H1 (cell line): ENCODE results near the gene TLNRD1. TPM values are rescaled to one million over a fixed set of nuclear protein-coding genes. Genes with fewer than 3 reads are reported as not detected.

Experiments
- CTCF ChIA-PET: fragments of 300-600 bp; sonication (Branson Sonifier 250); formaldehyde crosslinking; loops from one replicate; lab custom pipeline; 2021; ENCODE audit not compliant: partially characterized antibody; lab: Charles Lee
- POLR2A ChIA-PET: fragments of 300-600 bp; sonication (Branson Sonifier 250); formaldehyde crosslinking; loops from one replicate; lab custom pipeline; 2021; ENCODE audit warnings: inconsistent platforms; ENCODE audit not compliant: partially characterized antibody; lab: Charles Lee
- DNase-seq, 2 experiments: peaks; one replicate each; pipeline versions ENCODE4 v3.0.0 to v3.0.0-alpha.2; 2010 to 2022; ENCODE audit warnings: low spot score in 2 of 2, low read depth in 1 of 2, mixed read lengths in 1 of 2
- FAIRE-seq: peaks from 2 replicates; lab custom pipeline; 2011; peaks lifted over from hg19 to GRCh38; lab: Jason Lieb, UNC
- H2AFZ ChIP-seq: 2 replicates; pipeline ENCODE4 v1.8.1; 2012; ENCODE audit warnings: low read length, inconsistent platforms
- H2AK5ac ChIP-seq: 2 replicates; pipeline ENCODE4 v1.6.1; 2013; ENCODE audit warnings: low read depth, low read length
- H2BK120ac ChIP-seq: replicated peaks from 2 replicates; pipeline ENCODE3; 2013; ENCODE audit warnings: low read depth, low read length, inconsistent platforms
- H2BK12ac ChIP-seq: 2 replicates; pipeline ENCODE4 v1.6.1; 2013; ENCODE audit warnings: low read depth, low read length
- H2BK15ac ChIP-seq: 2 replicates; pipeline ENCODE4 v1.6.1; 2013; ENCODE audit warnings: low read length
- H2BK20ac ChIP-seq: 2 replicates; pipeline ENCODE4 v1.6.1; 2013; ENCODE audit warnings: low read length
- H2BK5ac ChIP-seq: 2 replicates; pipeline ENCODE4 v1.6.1; 2013; ENCODE audit warnings: low read depth, low read length
- H3K14ac ChIP-seq: 2 replicates; pipeline ENCODE4 v1.6.1; 2013; ENCODE audit warnings: inconsistent platforms; ENCODE audit not compliant: insufficient read length
- H3K18ac ChIP-seq: 2 replicates; pipeline ENCODE4 v1.6.1; 2013; ENCODE audit warnings: low read length; ENCODE audit errors: extremely low read depth
- H3K23ac ChIP-seq: 2 replicates; pipeline ENCODE4 v1.6.1; 2013; ENCODE audit warnings: inconsistent platforms; ENCODE audit not compliant: insufficient read length
- H3K23me2 ChIP-seq: 2 replicates; pipeline ENCODE4 v1.6.1; 2013; ENCODE audit warnings: low read depth, low read length
- H3K27ac ChIP-seq: 2 replicates; pipeline ENCODE4 v1.6.1; 2011; ENCODE audit warnings: low read depth, low read length, inconsistent platforms
- H3K27me3 ChIP-seq, 4 experiments: replicated peaks in 1 of 4; 1 replicate in 1 of 4; 2 replicates in 3 of 4; pipeline versions ENCODE4 v1.6.1 to v1.8.1; 2011 to 2013; ENCODE audit warnings: low read length in 3 of 4, mild to moderate bottlenecking in 3 of 4, inconsistent platforms in 2 of 4, mixed read lengths in 2 of 4, moderate library complexity in 1 of 4; ENCODE audit not compliant: control insufficient read depth in 3 of 4, insufficient read depth in 3 of 4; ENCODE audit errors: extremely low read depth in 1 of 4
- H3K36me3 ChIP-seq, 4 experiments: 2 replicates each; pipeline versions ENCODE4 v1.6.1 to v1.8.1; 2011 to 2013; ENCODE audit warnings: mild to moderate bottlenecking in 4 of 4, low read length in 3 of 4, moderate library complexity in 2 of 4, control low read depth in 1 of 4, inconsistent platforms in 1 of 4; ENCODE audit not compliant: insufficient read depth in 4 of 4, control insufficient read depth in 2 of 4
- H3K4ac ChIP-seq: replicated peaks from 2 replicates; pipeline ENCODE3; 2013; ENCODE audit warnings: low read length, low read depth, mixed read lengths, inconsistent platforms; ENCODE audit not compliant: insufficient read length
- H3K4me1 ChIP-seq, 4 experiments: replicated peaks in 1 of 4; 1 replicate in 1 of 4; 2 replicates in 3 of 4; pipeline versions ENCODE4 v1.6.1 to v1.8.1; 2011 to 2013; ENCODE audit warnings: low read length in 3 of 4, inconsistent platforms in 2 of 4, mixed read lengths in 1 of 4; ENCODE audit not compliant: insufficient read depth in 4 of 4, control insufficient read depth in 3 of 4
- H3K4me2 ChIP-seq, 2 experiments: 2 replicates each; pipeline versions ENCODE4 v1.6.1 to v1.8.1; 2011 to 2013; ENCODE audit warnings: low read depth in 2 of 2, low read length in 2 of 2, control low read depth in 1 of 2, inconsistent platforms in 1 of 2, mild to moderate bottlenecking in 1 of 2; ENCODE audit not compliant: insufficient read depth in 1 of 2
- H3K4me3 ChIP-seq, 4 experiments: fragments of 200-600, 300-600 bp in 1 of 4; sonication (generic), shearing (Covaris generic), sonication (Bioruptor Twin) in 1 of 4; 2 replicates each; pipeline versions ENCODE4 v1.5.1 to v1.8.1; 2011 to 2016; ENCODE audit warnings: low read length in 4 of 4, low read depth in 3 of 4, control low read depth in 2 of 4, inconsistent platforms in 2 of 4, mild to moderate bottlenecking in 2 of 4, mixed read lengths in 1 of 4, moderate library complexity in 1 of 4; ENCODE audit not compliant: insufficient read depth in 2 of 4; ENCODE audit errors: extremely low read depth in 1 of 4
- H3K56ac ChIP-seq: replicated peaks from 2 replicates; pipeline ENCODE3; 2013; ENCODE audit warnings: low read depth, mild to moderate bottlenecking, mixed read lengths, low read length, inconsistent platforms; ENCODE audit not compliant: insufficient read length
- H3K79me1 ChIP-seq: 2 replicates; pipeline ENCODE4 v1.6.1; 2013; ENCODE audit warnings: low read depth, low read length, control low read depth
- H3K79me2 ChIP-seq, 2 experiments: 2 replicates each; pipeline versions ENCODE4 v1.6.1 to v1.8.1; 2012 to 2013; ENCODE audit warnings: low read length in 2 of 2, mild to moderate bottlenecking in 2 of 2, inconsistent platforms in 1 of 2; ENCODE audit not compliant: insufficient read depth in 2 of 2, control insufficient read depth in 1 of 2
- H3K9ac ChIP-seq, 4 experiments: replicated peaks in 1 of 4; 1 replicate in 1 of 4; 2 replicates in 3 of 4; pipeline versions ENCODE4 v1.6.1 to v1.8.1; 2011 to 2013; ENCODE audit warnings: low read depth in 3 of 4, low read length in 3 of 4, control low read depth in 2 of 4, mild to moderate bottlenecking in 2 of 4, moderate library complexity in 2 of 4, inconsistent platforms in 1 of 4; ENCODE audit errors: extremely low read depth in 1 of 4
- H3K9me3 ChIP-seq, 2 experiments: 2 replicates each; pipeline versions ENCODE4 v1.6.1 to v1.8.1; 2012 to 2013; ENCODE audit warnings: mild to moderate bottlenecking in 2 of 2, moderate library complexity in 2 of 2, control low read depth in 1 of 2, inconsistent platforms in 1 of 2, low read depth in 1 of 2, low read length in 1 of 2, mixed read lengths in 1 of 2; ENCODE audit not compliant: insufficient read depth in 2 of 2
- H4K20me1 ChIP-seq, 2 experiments: replicated peaks in 1 of 2; 2 replicates each; pipeline versions ENCODE3 to v1.8.1; 2011 to 2013; ENCODE audit warnings: inconsistent platforms in 2 of 2, low read length in 2 of 2, mild to moderate bottlenecking in 1 of 2; ENCODE audit not compliant: insufficient read depth in 2 of 2, control insufficient read depth in 1 of 2
- H4K5ac ChIP-seq: 2 replicates; pipeline ENCODE4 v1.6.1; 2013; ENCODE audit warnings: low read length, low read depth, mixed read lengths, inconsistent platforms; ENCODE audit not compliant: insufficient read length
- H4K8ac ChIP-seq: 2 replicates; pipeline ENCODE4 v1.8.0; 2013; ENCODE audit warnings: mild to moderate bottlenecking, moderate library complexity, low read length, inconsistent platforms; ENCODE audit not compliant: insufficient read depth; ENCODE audit errors: extremely low read depth
- H4K91ac ChIP-seq: replicated peaks from 2 replicates; pipeline ENCODE3; 2013; ENCODE audit warnings: low read length, mixed read lengths, inconsistent platforms; ENCODE audit not compliant: insufficient read length
- CTBP2 ChIP-seq: IDR thresholded peaks from 2 replicates; pipeline ENCODE4 v1.7.0; 2011; ENCODE audit warnings: borderline replicate concordance, mild to moderate bottlenecking, moderate library complexity, mixed read lengths, low read length; ENCODE audit not compliant: insufficient read depth, insufficient read length
- FOSL1 ChIP-seq: IDR thresholded peaks from 2 replicates; pipeline ENCODE4 v1.6.1; 2011; ENCODE audit warnings: mild to moderate bottlenecking, low read depth, low read length, moderate library complexity; ENCODE audit not compliant: insufficient read depth
- JUND ChIP-seq: IDR thresholded peaks from 2 replicates; pipeline ENCODE4 v1.6.1; 2011; ENCODE audit warnings: mild to moderate bottlenecking, improper control_type of control experiment, low read length
- NANOG ChIP-seq: IDR thresholded peaks from 2 replicates; pipeline ENCODE4 v1.6.1; 2011; ENCODE audit warnings: low read length, low read depth, mild to moderate bottlenecking, inconsistent platforms; ENCODE audit not compliant: insufficient read depth, poor library complexity, severe bottlenecking
- RXRA ChIP-seq: IDR thresholded peaks from 2 replicates; pipeline ENCODE4 v1.6.1; 2011; ENCODE audit warnings: low read depth, mild to moderate bottlenecking, low read length, moderate library complexity; ENCODE audit not compliant: insufficient read depth
- SIN3A ChIP-seq, 2 experiments: IDR thresholded peaks in 1 of 2; conservative IDR thresholded peaks in 1 of 2; 2 replicates each; pipeline ENCODE4 v1.6.1; 2011 to 2012; ENCODE audit warnings: low read length in 2 of 2, improper control_type of control experiment in 1 of 2, low read depth in 1 of 2, mild to moderate bottlenecking in 1 of 2
- SIRT6 ChIP-seq: IDR thresholded peaks from one replicate; pipeline ENCODE4 v1.7.1; 2012; ENCODE audit warnings: low read length, inconsistent platforms
- SP1 ChIP-seq: IDR thresholded peaks from 2 replicates; pipeline ENCODE4 v1.6.1; 2011; ENCODE audit warnings: low read depth, low read length
- SP2 ChIP-seq: IDR thresholded peaks from 2 replicates; pipeline ENCODE4 v1.6.1; 2012; ENCODE audit warnings: mild to moderate bottlenecking, low read length, inconsistent platforms
- TCF12 ChIP-seq: IDR thresholded peaks from 2 replicates; pipeline ENCODE4 v1.6.1; 2011; ENCODE audit warnings: low read depth, mild to moderate bottlenecking, low read length
- ZNF274 ChIP-seq: IDR thresholded peaks from 2 replicates; pipeline ENCODE4 v1.7.0; 2012; ENCODE audit warnings: low read length, borderline replicate concordance; ENCODE audit errors: extremely low read depth
- WGBS, 2 experiments: shearing (Covaris generic) in 1 of 2; methylation state at CpG; one replicate each; pipeline versions ENCODE4 v1.1.6 to v1.1.7; 2013 to 2015; ENCODE audit warnings: low lambda C conversion rate in 2 of 2, mixed read lengths in 2 of 2, inconsistent platforms in 1 of 2, low coverage in 1 of 2, missing lambda C conversion rate in 1 of 2; ENCODE audit not compliant: insufficient replicate concordance in 2 of 2, insufficient coverage in 1 of 2, insufficient read length in 1 of 2; ENCODE audit errors: extremely low coverage in 1 of 2, missing lambda C conversion rate in 1 of 2; 5-methylcytosine and 5-hydroxymethylcytosine counted together
- polyA plus RNA-seq, 7 experiments: library from polyadenylated mRNA; depleted of rRNA in 3 of 7; stranded (reverse) in 5 of 7; unstranded in 2 of 7; fragments of >200 nt in 5 of 7; fragments of 200-250 nt in 2 of 7; gene quantifications; 1 replicate in 5 of 7; 2 replicates in 1 of 7; 4 replicates in 1 of 7; pipeline versions ENCODE4 v1.2.1 to v1.2.3, GENCODE V29; 2011 to 2013; ENCODE audit warnings: missing spikeins in 2 of 7, mixed read lengths in 2 of 7
- total RNA-seq: library from RNA; stranded (reverse); fragmentation: NEBNext Ultra II Directional; extraction: Animal tissue kit (Norgen Biotek cat#: 25700); gene quantifications from 2 replicates; pipeline ENCODE4 v1.2.1, GENCODE V29; 2021
- TF ChIP-seq, protein P1 (sequence below): IDR thresholded peaks from 2 replicates; pipeline ENCODE4 v1.6.1; 2012; ENCODE audit warnings: inconsistent platforms
- TF ChIP-seq, protein P2 (sequence below): IDR thresholded peaks from 2 replicates; pipeline ENCODE4 v1.6.1; 2012; ENCODE audit warnings: inconsistent platforms

The TLNRD1 gene
- total and polyA plus RNA-seq, 2 of the 8 experiments (the other 6 are each of a cell fraction or from before 2014, with no cell fraction given) = 12.2 to 20.5 TPM

- Histone ChIP-seq H3K4me3 (no peak overlapping the region), H3K23me2 (no peaks in the 10 kb centered on the region), H2BK120ac (no peak overlapping the region), H3K27ac (no peak overlapping the region), H3K18ac (no peak overlapping the region), H4K91ac (no peak overlapping the region), H4K20me1 (peaks cover 0 to 1% of the 10 kb centered on the region in 2 experiments), H3K4ac (no peak overlapping the region), H2BK12ac (no peak overlapping the region), H3K9me3 (no peaks in the 10 kb centered on the region), H3K36me3 (peaks cover 0 to 5% (median 0%) of the 10 kb centered on the region in 4 experiments; a peak in 1 of 8 replicates), H4K5ac (no peak overlapping the region), H4K8ac (no peak overlapping the region), H2AFZ (no peak overlapping the region), H3K23ac (no peak overlapping the region), H2BK15ac (no peak overlapping the region), H3K4me1 (peaks cover 0 to 16% (median 7%) of the 10 kb centered on the region in 4 experiments; a peak in 5 of 7 replicates), H3K27me3 (no peaks in the 10 kb centered on the region), H3K14ac (no peak overlapping the region), H3K9ac (no peak overlapping the region), H3K79me2 (no peaks in the 10 kb centered on the region), H2AK5ac (no peak overlapping the region), H2BK20ac (no peak overlapping the region), H3K4me2 (no peak overlapping the region), H2BK5ac (no peak overlapping the region), H3K79me1 (peaks cover 7% of the 10 kb centered on the region), H3K56ac (no peak overlapping the region)
- ChIA-PET POLR2A (interaction anchor here (0.6 to 0.9 kb wide), 2 partner anchors 10 to 195 kb away, joined by 3 to 5 read pairs; no protein-coding TSS in a partner anchor), CTCF (interaction anchor here (0.7 to 9.0 kb wide), 5 partner anchors 12 to 223 kb away, joined by 3 to 71 read pairs (median 4); no protein-coding TSS in a partner anchor)
- WGBS, 2 experiments = 92% methylated on average over 2 of the region's 2 CpGs; no CpG with 5 or more reads in 1 of the 2 experiments
- FAIRE-seq (no peak), DNase-seq (no peak)
- TF ChIP-seq SP2 = no peak
- TF ChIP-seq SIRT6 = no peak
- no peak for TF ChIP-seq CTBP2
- no peak for TF ChIP-seq FOSL1
- TF ChIP-seq, protein P1, sequence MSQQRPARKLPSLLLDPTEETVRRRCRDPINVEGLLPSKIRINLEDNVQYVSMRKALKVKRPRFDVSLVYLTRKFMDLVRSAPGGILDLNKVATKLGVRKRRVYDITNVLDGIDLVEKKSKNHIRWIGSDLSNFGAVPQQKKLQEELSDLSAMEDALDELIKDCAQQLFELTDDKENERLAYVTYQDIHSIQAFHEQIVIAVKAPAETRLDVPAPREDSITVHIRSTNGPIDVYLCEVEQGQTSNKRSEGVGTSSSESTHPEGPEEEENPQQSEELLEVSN = no peak
- TF ChIP-seq, protein P2, sequence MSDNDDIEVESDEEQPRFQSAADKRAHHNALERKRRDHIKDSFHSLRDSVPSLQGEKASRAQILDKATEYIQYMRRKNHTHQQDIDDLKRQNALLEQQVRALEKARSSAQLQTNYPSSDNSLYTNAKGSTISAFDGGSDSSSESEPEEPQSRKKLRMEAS = no peak
- no peak for TF ChIP-seq JUND
- TF ChIP-seq TCF12 = no peak
- no peak for TF ChIP-seq SP1
- no peak for TF ChIP-seq ZNF274
- TF ChIP-seq RXRA = no peak
- TF ChIP-seq SIN3A (conservative IDR thresholded peaks at IDR 0.05 in 1 of 2, IDR thresholded peaks at IDR 0.05 in 1 of 2; ENCODE audit: low read depth in 1 of 2, low read length in 2 of 2) = no peak
- TF ChIP-seq NANOG = no peak
These were observed 42.7 kb upstream of the TLNRD1 start for GRCh38 chr15:80957976-80958375.
